Mucosa of descending colon (tissue), 3 donors: Measurements from ENCODE around the gene DNAJC13. TPM values are rescaled to one million over a fixed set of nuclear protein-coding genes. Genes with fewer than 3 reads are reported as not detected.

ENCODE experiments used
- ATAC-seq: fragments of 200-7000 bp; cut with Tn5 transposase; one replicate; pipeline ENCODE4 v1.9.1; 2020; ENCODE audit warnings: mild to moderate bottlenecking, moderate library complexity
- DNase-seq, 3 donors: peaks; one replicate each; pipeline ENCODE4 v3.0.0-alpha.2; 2020
- H3K36me3 ChIP-seq: fragments of 200-600 bp; one replicate; pipeline ENCODE4 v1.8.0; 2021; ENCODE audit warnings: low read depth, mild to moderate bottlenecking
- H3K4me1 ChIP-seq: fragments of 200-600 bp; one replicate; pipeline ENCODE4 v1.8.0; 2021; ENCODE audit warnings: low read depth, mild to moderate bottlenecking
- H3K4me3 ChIP-seq: fragments of 200-600 bp; one replicate; pipeline ENCODE4 v1.8.0; 2021; ENCODE audit warnings: mild to moderate bottlenecking
- H3K9me3 ChIP-seq: fragments of 200-600 bp; one replicate; pipeline ENCODE4 v1.8.0; 2021; ENCODE audit warnings: mild to moderate bottlenecking
- CTCF ChIP-seq: fragments of 200-600 bp; IDR thresholded peaks from one replicate; pipeline ENCODE4 v1.8.0; 2022; ENCODE audit warnings: antibody characterized with exemption, mild to moderate bottlenecking
- intact Hi-C, 2 donors: fragments of 100-400 bp; cut with DNase I in 1 of 2; cut with micrococcal nuclease in 1 of 2; formaldehyde crosslinking; loops; one replicate each; pipeline versions ENCODE4 v1.11.0 to v1.11.1; 2022; cut with DNase I, micrococcal nuclease
- total RNA-seq, 3 donors: library from RNA; stranded (reverse); fragmentation: NEBNext Ultra II Directional in 2 of 3; extraction: Animal tissue kit (Norgen Biotek cat#: 25700) in 2 of 3; gene quantifications; one replicate each; pipeline versions ENCODE4 v1.2.1 to v1.2.4, GENCODE V29; 2021 to 2023
- donor health status: DM: no; HTN: no; CAD: no; lungs with moderate emphysema.
- donor health status: DM: no; HTN: no; CAD: no.
- donor health status: DM: no; HTN: yes; CAD: no.

DNAJC13 gene
- total RNA-seq, 3 donors from 2014 or later, result 47.6 to 62.0 (median 60.4) TPM

GRCh38 chr3:132422531-132422930 lies 5.2 kb downstream of the DNAJC13 start:
- intact Hi-C loops, result no loop called here
- peaks cover 32% of the 10 kb centered on the region for H3K4me1 ChIP-seq
- peak; percentile 57 for ATAC-seq

GRCh38 chr3:132432639-132433038 lies 15.3 kb downstream of the DNAJC13 start:
- intact Hi-C loops, result no loop called here
- no peak for DNase-seq
- ATAC-seq, result peak; percentile 91
- peaks cover 16% of the 10 kb centered on the region for H3K4me1 ChIP-seq
- no peak overlapping the region for H3K4me3 ChIP-seq
- no peaks in the 10 kb centered on the region for H3K36me3 ChIP-seq
- no peak for TF ChIP-seq CTCF
- no peaks in the 10 kb centered on the region for H3K9me3 ChIP-seq

More at GRCh38 chr3:132422531-132422930, 5.2 kb downstream of the DNAJC13 start:
- H3K9me3 ChIP-seq, result no peaks in the 10 kb centered on the region
- no peak overlapping the region for H3K4me3 ChIP-seq
- no peak for TF ChIP-seq CTCF
- DNase-seq, result no peak
- H3K36me3 ChIP-seq, result no peaks in the 10 kb centered on the region

- peak; percentile 36 for ATAC-seq
These were observed 15.8 kb downstream of the DNAJC13 start for GRCh38 chr3:132433121-132433520.

GRCh38 chr3:132435224-132435910 lies 18.1 kb downstream of the DNAJC13 start:
- H3K4me1 ChIP-seq, result peaks cover 16% of the 10 kb centered on the region
- ATAC-seq (no peak), DNase-seq (no peak)
- intact Hi-C loops, result no loop called here
- H3K4me3 ChIP-seq, result no peak overlapping the region
- TF ChIP-seq CTCF, result no peak
- H3K9me3 ChIP-seq, result no peaks in the 10 kb centered on the region
- no peaks in the 10 kb centered on the region for H3K36me3 ChIP-seq

More at GRCh38 chr3:132433121-132433520, 15.8 kb downstream of the DNAJC13 start:
- no peaks in the 10 kb centered on the region for H3K36me3 ChIP-seq
- intact Hi-C loops, result no loop called here
- H3K4me1 ChIP-seq, result peaks cover 16% of the 10 kb centered on the region
- no peaks in the 10 kb centered on the region for H3K9me3 ChIP-seq
- DNase-seq, result no peak
- no peak for TF ChIP-seq CTCF
- H3K4me3 ChIP-seq, result no peak overlapping the region

- intact Hi-C loops, result no loop called here
- H3K4me3 ChIP-seq, result no peak overlapping the region
- ATAC-seq (peak; percentile 67), DNase-seq (no peak)
- H3K4me1 ChIP-seq, result peaks cover 16% of the 10 kb centered on the region
- TF ChIP-seq CTCF, result no peak
- no peaks in the 10 kb centered on the region for H3K36me3 ChIP-seq
- no peaks in the 10 kb centered on the region for H3K9me3 ChIP-seq
These were observed 18.7 kb downstream of the DNAJC13 start for GRCh38 chr3:132435911-132436425.
